Stimulated activated naive B cell treated with anti-CD40 and anti-IgM and Interleukin-4, amounts not matched to agents 10 μg/mL and 1 μg/mL and 100 μg/mL, for 72 hours (primary cell): ENCODE results near the gene FANCI.
A peak's percentile ranks its signal among the peaks of the same experiment; 100 is the strongest.

Source experiments
- ATAC-seq, 2 donors: fragments of 150-1000 bp; cut with Tn5 transposase; replicated peaks; 2 replicates each; pipeline ENCODE4 v1.10.0; 2021; ENCODE audit warnings: moderate library complexity in 1 of 2
- DNase-seq: peaks from one replicate; pipeline ENCODE4 v3.0.0; 2021
- H3K27ac Mint-ChIP-seq: one replicate; pipeline ENCODE4 v1.8.0; 2022; ENCODE audit warnings: mild to moderate bottlenecking, mixed read lengths
- H3K27me3 Mint-ChIP-seq, 2 donors: one replicate each; pipeline ENCODE4 v1.8.0; 2022; ENCODE audit warnings: mixed read lengths in 2 of 2
- H3K36me3 Mint-ChIP-seq, 2 donors: one replicate each; pipeline ENCODE4 v1.8.0; 2022; ENCODE audit warnings: mixed read lengths in 2 of 2, mild to moderate bottlenecking in 1 of 2
- H3K4me1 Mint-ChIP-seq, 2 donors: one replicate each; pipeline ENCODE4 v1.8.0; 2022; ENCODE audit warnings: mixed read lengths in 2 of 2, mild to moderate bottlenecking in 1 of 2
- H3K4me3 Mint-ChIP-seq, 2 donors: one replicate each; pipeline ENCODE4 v1.8.0; 2022; ENCODE audit warnings: mild to moderate bottlenecking in 2 of 2, mixed read lengths in 2 of 2, moderate library complexity in 1 of 2
- H3K9me3 Mint-ChIP-seq, 2 donors: one replicate each; pipeline ENCODE4 v1.8.0; 2022; ENCODE audit warnings: mixed read lengths in 2 of 2, mild to moderate bottlenecking in 1 of 2

The FANCI gene

GRCh38 chr15:89327113-89327512, 83.3 kb downstream of the FANCI start:
- H3K27ac Mint-ChIP-seq, result no peak overlapping the region
- H3K27me3 Mint-ChIP-seq, result no peaks in the 10 kb centered on the region
- peaks cover 57 to 84% of the 10 kb centered on the region in 2 donors for H3K36me3 Mint-ChIP-seq
- no peaks in the 10 kb centered on the region for H3K9me3 Mint-ChIP-seq
- H3K4me1 Mint-ChIP-seq, result peaks cover 18 to 38% of the 10 kb centered on the region in 2 donors
- ATAC-seq, result no peak
- no peak for DNase-seq
- H3K4me3 Mint-ChIP-seq, result no peak overlapping the region

DNA sequence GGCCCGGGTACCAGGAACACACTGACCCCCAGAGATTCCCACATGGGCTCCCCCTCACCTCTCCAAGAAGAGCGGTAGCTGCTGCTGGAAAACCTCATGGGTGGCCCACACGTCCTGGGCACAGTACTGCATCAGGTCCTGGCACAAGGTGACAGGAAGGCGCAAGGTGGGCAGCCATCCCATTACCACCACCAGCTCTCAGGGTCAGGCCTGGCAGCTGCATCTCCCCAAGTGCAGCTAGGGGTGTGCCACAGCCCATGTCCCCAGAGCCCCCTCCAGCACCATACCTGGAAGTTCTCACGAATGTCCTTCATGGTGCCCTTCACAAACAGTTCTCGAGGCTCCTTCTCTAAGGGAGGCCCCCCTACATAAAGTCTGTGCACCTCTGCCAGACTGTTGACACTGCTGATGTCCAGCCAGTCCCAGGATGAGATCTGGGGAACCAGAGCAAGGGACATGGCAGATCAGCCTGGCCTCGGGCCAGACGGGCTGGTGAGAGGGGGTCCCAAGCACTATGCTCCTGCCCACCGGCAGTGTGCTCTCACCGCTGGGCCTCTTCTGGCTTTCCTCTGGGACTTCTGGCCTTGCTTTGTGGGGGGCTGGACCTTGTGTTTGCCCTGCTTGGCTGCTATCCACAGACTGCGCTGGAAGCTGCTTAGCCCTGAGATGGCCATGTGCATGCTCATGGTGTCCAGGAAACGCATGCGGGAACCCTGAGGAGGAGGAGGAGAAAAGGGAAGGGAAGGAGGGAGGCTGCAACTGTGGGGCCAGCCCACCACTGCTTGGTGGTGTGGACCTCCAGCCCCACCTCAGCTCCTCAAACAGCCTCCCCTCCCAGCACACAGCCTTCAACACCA, 84.8 kb downstream of the FANCI start:
- peaks cover 54 to 74% of the 10 kb centered on the region in 2 donors for H3K36me3 Mint-ChIP-seq
- no peak overlapping the region for H3K4me3 Mint-ChIP-seq
- H3K27ac Mint-ChIP-seq, result peak overlapping the region; percentile 49
- H3K9me3 Mint-ChIP-seq, result no peaks in the 10 kb centered on the region
- DNase-seq (no peak), ATAC-seq (no peak)
- H3K4me1 Mint-ChIP-seq, result peaks cover 24 to 46% of the 10 kb centered on the region in 2 donors
- no peaks in the 10 kb centered on the region for H3K27me3 Mint-ChIP-seq

DNA sequence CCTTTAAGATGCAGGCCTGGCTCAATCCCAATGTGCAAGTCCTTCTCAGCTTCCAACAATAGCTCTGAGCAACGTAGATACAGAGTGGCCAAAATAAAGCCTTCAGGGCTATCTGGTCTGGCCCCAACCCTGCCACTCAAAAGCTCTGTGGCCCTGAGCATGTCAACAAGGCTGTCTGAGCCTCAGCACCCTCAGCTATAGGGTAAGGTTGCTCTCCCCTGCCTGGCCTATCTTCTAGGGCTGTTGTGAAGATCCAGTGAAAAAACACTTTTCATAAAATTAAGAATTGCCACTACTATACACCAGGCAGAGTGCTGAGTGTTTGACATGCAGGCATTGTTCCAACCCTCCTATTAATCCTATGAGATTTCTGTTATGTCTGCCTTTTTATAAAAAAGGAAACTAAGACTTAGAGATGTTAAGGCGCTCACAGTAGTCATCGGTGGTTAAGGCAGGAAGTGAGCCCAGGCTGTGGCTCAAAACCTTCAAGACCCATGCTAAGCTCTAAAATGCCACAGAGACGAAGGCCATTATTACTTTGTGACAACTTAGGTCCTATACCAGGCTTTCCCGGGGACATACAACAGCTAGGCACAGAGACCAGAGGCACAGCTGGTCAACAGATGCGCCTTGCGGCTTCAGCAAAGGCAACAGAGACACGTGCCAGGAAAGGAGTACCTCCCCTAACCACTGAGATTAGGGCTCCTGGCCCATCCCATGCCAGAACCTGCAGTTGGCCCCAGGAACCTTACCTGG, 85.7 kb downstream of the FANCI start:
- DNase-seq (no peak), ATAC-seq (no peak)
- peak overlapping the region; percentile 49 for H3K27ac Mint-ChIP-seq
- H3K4me1 Mint-ChIP-seq, result peaks cover 23 to 46% of the 10 kb centered on the region in 2 donors
- no peak overlapping the region for H3K4me3 Mint-ChIP-seq
- H3K9me3 Mint-ChIP-seq, result no peaks in the 10 kb centered on the region
- peaks cover 53 to 65% of the 10 kb centered on the region in 2 donors for H3K36me3 Mint-ChIP-seq
- H3K27me3 Mint-ChIP-seq, result peaks cover 0 to under 1% of the 10 kb centered on the region in 2 donors

GRCh38 chr15:89330119-89330518, 86.3 kb downstream of the FANCI start:
- Mint-ChIP-seq H3K27ac (peak overlapping the region; percentile 59), H3K4me1 (peaks cover 27 to 52% of the 10 kb centered on the region in 2 donors)
- ATAC-seq, result no peak

DNA sequence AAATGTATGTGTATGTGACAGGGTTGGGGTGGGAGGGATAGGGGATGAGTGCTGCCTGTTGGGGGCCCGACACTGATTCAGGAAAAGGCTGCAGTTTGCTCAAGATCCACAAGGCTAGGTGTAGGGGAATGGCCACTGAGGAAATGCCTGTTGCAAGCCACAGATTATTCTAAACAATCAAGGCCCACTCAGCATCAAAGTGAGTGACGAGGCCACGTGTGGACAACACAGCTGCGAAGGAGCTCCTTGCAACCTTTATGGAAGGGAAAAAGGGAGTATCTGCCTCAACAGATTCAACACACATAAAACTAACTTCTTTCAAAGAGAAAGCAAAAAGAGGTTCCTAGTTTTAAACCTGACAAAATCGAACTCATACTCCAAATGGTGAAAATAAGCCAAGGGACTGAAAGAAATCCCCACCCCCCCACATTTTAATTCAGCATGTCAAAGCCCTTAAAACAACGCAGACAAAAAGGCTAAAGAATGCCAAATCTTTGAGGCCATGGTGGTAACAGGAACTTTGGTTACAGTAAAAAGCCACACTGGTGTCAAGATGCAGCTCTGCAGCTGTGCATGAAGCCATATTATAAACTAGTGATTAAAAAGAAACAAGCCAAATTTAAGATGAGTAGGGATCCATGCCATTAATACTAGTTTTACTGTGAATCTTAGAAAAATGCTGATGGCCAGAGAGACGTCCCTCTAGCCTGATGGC, 87.3 kb downstream of the FANCI start:
- H3K9me3 Mint-ChIP-seq, result peaks cover 2 to 4% of the 10 kb centered on the region in 2 donors
- DNase-seq (no peak), ATAC-seq (no peak)
- H3K36me3 Mint-ChIP-seq, result peaks cover 51 to 63% of the 10 kb centered on the region in 2 donors
- no peak overlapping the region for H3K4me3 Mint-ChIP-seq
- H3K4me1 Mint-ChIP-seq, result peaks cover 34 to 59% of the 10 kb centered on the region in 2 donors
- peaks cover 7 to 8% of the 10 kb centered on the region in 2 donors for H3K27me3 Mint-ChIP-seq
- H3K27ac Mint-ChIP-seq, result no peak overlapping the region

More at GRCh38 chr15:89330119-89330518, 86.3 kb downstream of the FANCI start:
- H3K9me3 Mint-ChIP-seq, result peaks cover 2 to 4% of the 10 kb centered on the region in 2 donors
- peaks cover 5 to 6% of the 10 kb centered on the region in 2 donors for H3K27me3 Mint-ChIP-seq
- H3K36me3 Mint-ChIP-seq, result peaks cover 52 to 65% of the 10 kb centered on the region in 2 donors
- H3K4me3 Mint-ChIP-seq, result no peak overlapping the region
- no peak for DNase-seq

DNA sequence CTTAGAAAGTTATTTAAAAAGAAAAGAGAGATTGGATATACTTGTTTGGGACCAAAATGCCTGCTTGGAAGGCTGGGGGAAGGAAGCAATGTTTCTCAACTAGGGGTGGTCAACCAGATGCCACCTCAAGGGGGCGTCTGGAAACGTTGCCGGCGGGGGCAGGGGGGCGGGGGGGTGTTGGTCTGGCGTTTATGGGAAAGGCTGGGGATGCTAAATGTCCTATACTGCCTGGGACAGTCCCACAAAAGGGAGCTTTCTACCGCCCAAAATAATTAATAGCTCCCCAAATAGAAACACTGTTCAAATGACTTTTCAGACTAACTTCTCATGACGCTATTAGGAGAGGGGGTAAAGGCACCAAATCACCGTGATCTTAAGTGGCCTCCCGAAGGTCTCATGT, 88.7 kb downstream of the FANCI start:
- ATAC-seq (no peak), DNase-seq (no peak)
- peak overlapping the region; percentile 75 for H3K27ac Mint-ChIP-seq
- peaks cover 35 to 60% of the 10 kb centered on the region in 2 donors for H3K4me1 Mint-ChIP-seq
- peaks cover 2 to 4% of the 10 kb centered on the region in 2 donors for H3K9me3 Mint-ChIP-seq
- peaks cover 7 to 8% of the 10 kb centered on the region in 2 donors for H3K27me3 Mint-ChIP-seq
- peaks cover 41 to 52% of the 10 kb centered on the region in 2 donors for H3K36me3 Mint-ChIP-seq
- H3K4me3 Mint-ChIP-seq, result peak overlapping the region; percentile 57 to 75

GRCh38 chr15:89333011-89333860, 89.5 kb downstream of the FANCI start:
- peaks cover 7 to 8% of the 10 kb centered on the region in 2 donors for H3K27me3 Mint-ChIP-seq
- peaks cover 35 to 45% of the 10 kb centered on the region in 2 donors for H3K36me3 Mint-ChIP-seq
- ATAC-seq, result no peak
- peak overlapping the region; percentile 88 for H3K27ac Mint-ChIP-seq
- peaks cover 38 to 57% of the 10 kb centered on the region in 2 donors for H3K4me1 Mint-ChIP-seq
- peak overlapping the region; percentile 87 to 93 for H3K4me3 Mint-ChIP-seq
- no peak for DNase-seq
- peaks cover 2 to 4% of the 10 kb centered on the region in 2 donors for H3K9me3 Mint-ChIP-seq

DNA sequence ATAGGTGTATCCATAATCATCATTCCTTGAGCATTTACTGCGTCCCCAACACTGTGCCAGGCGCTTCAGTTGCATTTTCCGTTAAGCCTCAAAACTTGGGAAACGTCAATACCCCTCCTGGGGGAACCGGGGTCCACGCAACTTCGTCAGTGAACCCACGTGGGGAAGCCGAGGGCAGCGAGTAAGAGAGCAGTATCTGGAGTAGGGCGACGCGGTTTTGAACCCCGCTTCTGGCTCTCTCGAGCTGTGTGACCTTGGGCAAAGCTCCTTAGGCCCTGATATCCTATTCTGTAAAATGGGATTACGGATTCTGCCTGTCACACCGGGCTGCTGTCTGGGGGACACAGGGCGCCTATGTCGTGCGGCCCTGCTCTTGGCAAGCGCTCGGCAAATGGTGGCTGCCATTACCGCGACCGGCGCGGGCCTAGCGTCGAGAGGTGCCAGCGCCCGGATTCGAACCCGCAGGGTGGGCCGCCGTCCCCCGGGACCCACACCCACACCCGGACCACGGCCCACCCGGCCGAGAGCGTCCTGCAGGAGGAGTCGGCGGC, 90.3 kb downstream of the FANCI start:
- Mint-ChIP-seq H3K27me3 (peaks cover 7 to 8% of the 10 kb centered on the region in 2 donors), H3K9me3 (peaks cover 2 to 4% of the 10 kb centered on the region in 2 donors), H3K4me1 (peaks cover 38 to 50% of the 10 kb centered on the region in 2 donors), H3K27ac (peak overlapping the region; percentile 88), H3K36me3 (peaks cover 31 to 37% of the 10 kb centered on the region in 2 donors), H3K4me3 (peak overlapping the region; percentile 87 to 93)
- ATAC-seq, result peak in 1 of 2 donors; percentile 2
- peak; percentile 14 for DNase-seq

DNA sequence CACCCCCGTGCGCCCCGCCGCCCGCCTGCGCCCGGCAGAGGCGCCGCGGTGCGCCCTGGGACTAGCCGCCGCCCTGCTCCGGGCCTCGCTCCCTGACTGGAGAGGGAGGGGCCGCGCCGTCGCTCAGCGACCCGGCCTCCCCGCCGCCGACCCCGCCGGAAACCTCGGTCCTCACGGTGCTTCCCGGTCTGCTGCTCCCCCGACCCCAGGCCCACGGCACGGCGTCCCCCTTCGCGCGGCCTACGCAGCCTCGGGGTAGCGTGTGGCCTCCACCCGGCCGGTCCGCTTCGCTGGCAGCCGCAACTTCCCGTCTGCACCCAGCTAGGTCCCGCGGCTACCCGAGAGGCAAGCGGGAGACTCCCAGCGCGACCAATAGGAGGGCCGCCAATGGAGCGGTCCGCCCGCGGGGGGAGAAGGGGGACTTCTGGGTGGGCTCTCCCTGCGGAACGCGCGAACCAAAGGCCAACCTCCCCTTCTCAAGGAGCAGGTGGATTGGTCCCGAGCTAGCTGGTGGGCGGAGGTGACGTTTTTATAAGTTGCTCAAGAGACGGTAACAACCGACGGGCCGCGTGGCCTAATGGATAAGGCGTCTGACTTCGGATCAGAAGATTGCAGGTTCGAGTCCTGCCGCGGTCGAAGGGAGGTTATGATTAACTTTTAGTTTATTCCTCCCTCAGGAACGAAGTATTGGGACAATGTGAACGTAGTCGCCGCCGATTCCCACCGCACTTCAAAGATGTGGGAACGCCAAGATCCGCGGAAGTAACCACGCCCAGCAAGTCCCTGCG, 90.9 kb downstream of the FANCI start, which contains the start of gene POLG:
POLG (minus strand) TSS at position 315 of the 788 bp plus-strand sequence. CDS start 1,070 bp downstream, outside the sequence.
- peak; percentile 90 for ATAC-seq
- H3K4me1 Mint-ChIP-seq, result peaks cover 36 to 45% of the 10 kb centered on the region in 2 donors

DNA sequence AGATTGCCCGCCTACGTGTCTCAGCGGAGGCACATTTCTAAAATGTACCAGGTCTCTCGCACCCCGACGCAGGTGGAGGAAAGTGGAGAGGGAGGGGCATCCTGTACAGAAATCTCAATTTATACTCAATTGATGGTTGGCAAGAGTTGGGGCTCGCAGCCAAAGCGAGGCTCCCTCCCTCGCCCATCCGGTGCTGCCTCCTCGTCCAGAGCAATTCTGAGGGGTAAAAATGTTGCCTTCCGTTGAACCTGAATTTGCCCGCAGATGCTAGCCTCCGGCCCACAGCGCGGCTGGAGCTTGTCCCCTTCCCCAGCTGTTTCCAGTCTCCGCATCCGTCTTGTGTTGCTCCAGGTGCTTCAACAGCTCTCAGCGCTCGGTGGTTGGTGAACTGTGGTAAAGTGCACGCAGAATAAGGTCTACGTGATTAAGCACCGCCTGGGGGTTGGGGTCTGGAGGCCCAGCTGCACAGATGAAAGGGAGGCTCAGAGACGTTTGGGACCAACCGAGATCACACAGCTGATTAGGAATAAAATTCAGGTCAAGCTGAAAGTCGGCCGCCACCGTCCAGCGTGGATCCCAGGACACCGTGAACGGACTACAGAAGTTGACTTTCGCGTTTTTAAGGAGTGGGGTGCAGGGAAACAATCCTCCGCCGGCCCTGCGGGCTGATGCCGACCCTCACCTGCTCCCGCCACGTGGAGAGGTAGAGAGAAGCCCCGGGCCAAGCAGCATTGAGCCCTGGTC, 91.7 kb downstream of the FANCI start:
- Mint-ChIP-seq H3K4me3 (peak overlapping the region; percentile 87 to 93), H3K36me3 (peaks cover 21 to 26% of the 10 kb centered on the region in 2 donors), H3K9me3 (peaks cover 2 to 4% of the 10 kb centered on the region in 2 donors), H3K4me1 (peaks cover 30 to 37% of the 10 kb centered on the region in 2 donors), H3K27ac (peak overlapping the region; percentile 100), H3K27me3 (peaks cover 7 to 8% of the 10 kb centered on the region in 2 donors)
- peak; percentile 25 to 30 for ATAC-seq
- DNase-seq, result no peak

More for the DNA sequence above, 90.9 kb downstream of the FANCI start, which contains the start of gene POLG:
- DNase-seq, result peak; percentile 99
- H3K4me3 Mint-ChIP-seq, result peak within 1 kb of the TSS; percentile 87 to 93
- peaks cover 29 to 33% of the 10 kb centered on the region in 2 donors for H3K36me3 Mint-ChIP-seq
- H3K9me3 Mint-ChIP-seq, result peaks cover 2 to 4% of the 10 kb centered on the region in 2 donors
- H3K27ac Mint-ChIP-seq, result peak within 1 kb of the TSS; percentile 100
- H3K27me3 Mint-ChIP-seq, result peaks cover 7 to 8% of the 10 kb centered on the region in 2 donors

GRCh38 chr15:89338036-89338435, 94.3 kb downstream of the FANCI start:
- no peak overlapping the region for H3K27ac Mint-ChIP-seq

More at GRCh38 chr15:89338036-89338435, 94.3 kb downstream of the FANCI start:
- Mint-ChIP-seq H3K36me3 (peaks cover 5 to 7% of the 10 kb centered on the region in 2 donors), H3K4me1 (peaks cover 15 to 17% of the 10 kb centered on the region in 2 donors), H3K27me3 (peaks cover 8 to 12% of the 10 kb centered on the region in 2 donors), H3K9me3 (peaks cover 2 to 4% of the 10 kb centered on the region in 2 donors), H3K4me3 (no peak overlapping the region)
- no peak for ATAC-seq
- no peak for DNase-seq
